ENCODE data around the gene FETUB. TPM values are rescaled to one million over a fixed set of nuclear protein-coding genes. Genes with fewer than 3 reads are reported as not detected.
A peak's percentile ranks its signal among the peaks of the same experiment; 100 is the strongest.

Gene FETUB
- total RNA-seq, 1 donor from 2014 or later, result not detected

GRCh38 chr3:186612721-186613636 lies 27.2 kb upstream of the FETUB start, which contains the start of gene AHSG:
Gene AHSG (plus strand): TSS chr3:186613060. CDS start chr3:186613142, 82 bp downstream.
- no peak for DNase-seq
- H3K4me3 Mint-ChIP-seq (ENCODE audit: unreplicated experiment), result no peak within 1 kb of the TSS
- H3K27me3 Mint-ChIP-seq (ENCODE audit: unreplicated experiment), result no peaks in the 10 kb centered on the region
- H3K4me1 Mint-ChIP-seq (ENCODE audit: low read depth, unreplicated experiment), result peaks cover 1% of the 10 kb centered on the region
- H3K27ac Mint-ChIP-seq (ENCODE audit: unreplicated experiment), result no peak within 1 kb of the TSS
- H3K9me3 Mint-ChIP-seq (ENCODE audit: unreplicated experiment), result peaks cover 5% of the 10 kb centered on the region
- no peaks in the 10 kb centered on the region for H3K36me3 Mint-ChIP-seq (ENCODE audit: unreplicated experiment)
- TF ChIP-seq CTCF (IDR thresholded peaks at IDR 0.05; ENCODE audit: partially characterized antibody, unreplicated experiment), result no peak

DNA sequence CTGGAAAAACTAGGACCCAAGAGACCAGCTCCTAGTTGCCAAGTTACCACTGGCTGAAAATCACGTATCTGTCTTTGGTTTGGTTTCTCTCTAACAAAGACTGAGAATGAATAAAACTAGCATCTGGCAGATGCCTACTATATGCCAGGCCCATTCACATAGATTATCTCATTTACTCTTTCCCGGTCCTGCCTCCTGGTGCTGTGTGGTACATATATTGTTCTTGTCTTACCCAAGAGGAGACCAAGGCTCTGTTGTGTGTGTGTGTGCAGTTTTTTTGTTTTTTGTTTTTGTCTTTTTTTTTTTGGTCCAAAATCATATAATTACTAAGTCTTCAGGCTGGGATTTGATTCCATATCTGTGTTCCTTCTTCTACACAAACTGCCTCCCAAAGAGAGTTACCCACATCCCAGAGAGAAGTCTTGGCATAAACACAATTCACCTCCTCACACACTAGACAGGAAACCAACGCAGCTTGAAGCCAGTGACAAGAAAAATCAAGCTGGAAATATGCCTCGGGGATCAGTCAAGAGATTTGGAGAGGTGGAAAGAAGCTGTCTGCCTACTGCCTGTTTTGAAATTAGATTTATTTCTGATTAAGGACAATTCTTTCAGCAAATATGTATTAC lies 26.4 kb upstream of the FETUB start:
- Mint-ChIP-seq H3K27me3 (ENCODE audit: unreplicated experiment) (peaks cover 2% of the 10 kb centered on the region), H3K4me1 (ENCODE audit: low read depth, unreplicated experiment) (peaks cover 1% of the 10 kb centered on the region), H3K27ac (ENCODE audit: unreplicated experiment) (no peak overlapping the region), H3K4me3 (ENCODE audit: unreplicated experiment) (no peak overlapping the region), H3K9me3 (ENCODE audit: unreplicated experiment) (peaks cover 5% of the 10 kb centered on the region), H3K36me3 (ENCODE audit: unreplicated experiment) (no peaks in the 10 kb centered on the region)
- DNase-seq, result no peak
- TF ChIP-seq CTCF (IDR thresholded peaks at IDR 0.05; ENCODE audit: partially characterized antibody, unreplicated experiment), result no peak

DNA sequence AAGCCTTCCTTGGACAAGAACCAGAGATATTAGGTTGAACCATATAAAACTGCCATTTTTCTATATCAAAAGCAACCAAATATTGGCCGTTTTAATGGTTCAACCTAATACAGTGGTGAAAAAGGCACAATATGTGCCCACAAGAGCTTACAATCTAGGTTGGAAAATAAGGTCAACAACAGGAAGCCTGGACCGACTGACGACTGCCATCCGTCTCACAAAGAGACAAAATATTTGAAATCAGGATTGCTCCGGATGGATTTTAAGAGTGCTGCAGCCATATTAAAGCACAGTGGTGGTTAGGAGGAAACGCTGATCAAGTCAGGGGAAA lies 26.0 kb upstream of the FETUB start:
- Mint-ChIP-seq H3K9me3 (ENCODE audit: unreplicated experiment) (peaks cover 5% of the 10 kb centered on the region), H3K4me1 (ENCODE audit: low read depth, unreplicated experiment) (peaks cover 1% of the 10 kb centered on the region), H3K27ac (ENCODE audit: unreplicated experiment) (no peak overlapping the region), H3K27me3 (ENCODE audit: unreplicated experiment) (peaks cover 2% of the 10 kb centered on the region), H3K36me3 (ENCODE audit: unreplicated experiment) (no peaks in the 10 kb centered on the region), H3K4me3 (ENCODE audit: unreplicated experiment) (no peak overlapping the region)
- no peak for DNase-seq
- TF ChIP-seq CTCF (IDR thresholded peaks at IDR 0.05; ENCODE audit: partially characterized antibody, unreplicated experiment), result no peak

- peak; percentile 96 for TF ChIP-seq CTCF (IDR thresholded peaks at IDR 0.05; ENCODE audit: partially characterized antibody, unreplicated experiment)
- Mint-ChIP-seq H3K9me3 (ENCODE audit: unreplicated experiment) (peaks cover 5% of the 10 kb centered on the region), H3K4me1 (ENCODE audit: low read depth, unreplicated experiment) (peaks cover 1% of the 10 kb centered on the region), H3K4me3 (ENCODE audit: unreplicated experiment) (no peak overlapping the region), H3K36me3 (ENCODE audit: unreplicated experiment) (no peaks in the 10 kb centered on the region), H3K27me3 (ENCODE audit: unreplicated experiment) (peaks cover 2% of the 10 kb centered on the region), H3K27ac (ENCODE audit: unreplicated experiment) (peak overlapping the region; percentile 60)
- peak; percentile 88 for DNase-seq
Observed at GRCh38 chr3:186614597-186615483, 25.4 kb upstream of the FETUB start.
